GM12864 (cell line): ENCODE data around the gene EEF1AKMT3.

Experiments used
- DNase-seq: peaks from one replicate; pipeline ENCODE4 v3.0.0-alpha.2; 2011; ENCODE audit warnings: low read depth
- H3K4me3 ChIP-seq: 2 replicates; pipeline ENCODE4 v1.5.1; 2011; ENCODE audit warnings: mild to moderate bottlenecking, low read depth, low read length, control low read depth
- TF ChIP-seq, protein P1 (sequence below): IDR thresholded peaks from 2 replicates; pipeline ENCODE4 v1.5.1; 2011; ENCODE audit warnings: low read depth, mild to moderate bottlenecking, moderate library complexity, low read length, control low read depth, inconsistent platforms; ENCODE audit errors: missing control alignments

Gene EEF1AKMT3

DNA sequence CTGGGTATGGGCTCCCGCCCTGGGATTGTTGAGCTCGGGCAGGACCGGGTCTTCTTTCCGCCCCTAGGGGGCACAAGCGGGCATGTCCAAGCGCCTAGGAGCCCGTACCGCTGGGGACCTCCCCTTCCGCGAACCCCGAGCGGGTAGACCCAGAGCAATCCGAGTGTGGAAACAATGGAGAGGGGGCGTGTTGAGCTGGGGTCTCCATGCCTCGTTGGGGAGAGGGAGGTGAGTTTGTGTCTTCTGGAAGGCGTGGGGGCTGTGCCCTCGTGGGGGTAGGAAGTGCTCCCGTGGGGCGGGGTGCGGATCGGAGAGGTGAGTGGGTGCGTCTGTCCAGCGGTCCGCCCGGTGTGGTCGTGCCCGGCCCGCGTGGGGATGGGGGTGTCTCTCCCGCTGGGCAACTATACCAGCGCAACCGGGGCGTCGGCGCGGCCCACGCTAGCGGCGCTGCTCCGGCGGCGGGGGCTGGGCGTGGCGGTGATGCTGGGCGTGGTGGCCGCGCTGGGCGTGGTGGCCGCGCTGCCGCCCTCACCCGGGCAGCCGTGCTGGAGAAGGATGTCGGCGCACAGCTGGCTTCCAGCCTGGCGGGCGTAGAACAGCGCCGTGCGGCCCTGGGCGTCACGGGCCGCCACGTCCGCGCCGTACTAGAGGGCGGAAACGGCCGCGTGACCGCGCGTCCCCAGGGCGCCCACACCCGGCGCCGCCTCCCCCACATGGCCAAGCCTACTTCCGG lies 46.1 kb upstream of the EEF1AKMT3 start:
- H3K4me3 ChIP-seq: no peak overlapping the region
- no peak for DNase-seq
- TF ChIP-seq, protein P1, sequence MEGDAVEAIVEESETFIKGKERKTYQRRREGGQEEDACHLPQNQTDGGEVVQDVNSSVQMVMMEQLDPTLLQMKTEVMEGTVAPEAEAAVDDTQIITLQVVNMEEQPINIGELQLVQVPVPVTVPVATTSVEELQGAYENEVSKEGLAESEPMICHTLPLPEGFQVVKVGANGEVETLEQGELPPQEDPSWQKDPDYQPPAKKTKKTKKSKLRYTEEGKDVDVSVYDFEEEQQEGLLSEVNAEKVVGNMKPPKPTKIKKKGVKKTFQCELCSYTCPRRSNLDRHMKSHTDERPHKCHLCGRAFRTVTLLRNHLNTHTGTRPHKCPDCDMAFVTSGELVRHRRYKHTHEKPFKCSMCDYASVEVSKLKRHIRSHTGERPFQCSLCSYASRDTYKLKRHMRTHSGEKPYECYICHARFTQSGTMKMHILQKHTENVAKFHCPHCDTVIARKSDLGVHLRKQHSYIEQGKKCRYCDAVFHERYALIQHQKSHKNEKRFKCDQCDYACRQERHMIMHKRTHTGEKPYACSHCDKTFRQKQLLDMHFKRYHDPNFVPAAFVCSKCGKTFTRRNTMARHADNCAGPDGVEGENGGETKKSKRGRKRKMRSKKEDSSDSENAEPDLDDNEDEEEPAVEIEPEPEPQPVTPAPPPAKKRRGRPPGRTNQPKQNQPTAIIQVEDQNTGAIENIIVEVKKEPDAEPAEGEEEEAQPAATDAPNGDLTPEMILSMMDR: peak; percentile 34

DNA sequence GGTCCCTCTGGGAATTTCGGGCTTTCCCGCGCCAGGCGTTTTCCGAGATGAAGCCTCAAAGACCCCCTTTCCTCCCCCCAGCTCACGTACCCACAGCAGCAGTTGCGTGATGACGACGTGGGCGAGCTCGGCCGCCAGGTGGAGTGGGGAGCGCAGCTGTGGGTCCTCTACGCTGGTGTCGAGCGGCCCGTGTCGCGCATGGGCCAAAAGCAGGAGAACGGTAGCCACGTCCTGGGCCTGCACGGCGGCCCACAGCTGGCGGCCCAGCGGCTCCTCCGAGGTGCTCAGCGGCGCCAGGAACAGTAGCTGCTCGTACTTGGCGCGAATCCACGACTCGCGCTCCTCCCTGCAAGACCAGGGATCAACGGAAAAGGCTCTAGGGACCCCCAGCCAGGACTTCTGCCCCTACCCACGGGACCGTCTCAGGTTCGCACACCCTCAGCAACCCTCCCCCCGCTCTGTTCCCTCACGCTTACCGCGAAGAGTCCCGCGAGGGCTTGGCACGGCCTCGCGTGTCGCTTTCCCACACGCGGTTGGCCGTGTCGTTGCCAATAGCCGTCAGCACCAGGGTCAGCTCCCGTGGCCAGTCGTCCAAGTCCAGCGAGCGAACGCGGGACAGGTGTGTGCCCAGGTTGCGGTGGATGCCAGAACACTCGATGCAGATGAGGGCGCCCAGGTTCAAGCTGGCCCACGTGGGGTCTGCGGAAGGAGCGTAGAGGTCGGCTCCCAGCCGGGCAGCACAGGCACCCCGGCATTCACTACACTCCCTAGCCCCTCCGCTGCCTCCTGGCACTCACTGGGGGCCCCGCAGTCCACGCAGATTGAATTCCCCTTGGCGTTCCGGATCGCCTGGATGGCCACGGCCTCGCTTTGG lies 45.3 kb upstream of the EEF1AKMT3 start:
- TF ChIP-seq, protein P1: no peak
- no peak for DNase-seq
- H3K4me3 ChIP-seq: no peak overlapping the region

DNA sequence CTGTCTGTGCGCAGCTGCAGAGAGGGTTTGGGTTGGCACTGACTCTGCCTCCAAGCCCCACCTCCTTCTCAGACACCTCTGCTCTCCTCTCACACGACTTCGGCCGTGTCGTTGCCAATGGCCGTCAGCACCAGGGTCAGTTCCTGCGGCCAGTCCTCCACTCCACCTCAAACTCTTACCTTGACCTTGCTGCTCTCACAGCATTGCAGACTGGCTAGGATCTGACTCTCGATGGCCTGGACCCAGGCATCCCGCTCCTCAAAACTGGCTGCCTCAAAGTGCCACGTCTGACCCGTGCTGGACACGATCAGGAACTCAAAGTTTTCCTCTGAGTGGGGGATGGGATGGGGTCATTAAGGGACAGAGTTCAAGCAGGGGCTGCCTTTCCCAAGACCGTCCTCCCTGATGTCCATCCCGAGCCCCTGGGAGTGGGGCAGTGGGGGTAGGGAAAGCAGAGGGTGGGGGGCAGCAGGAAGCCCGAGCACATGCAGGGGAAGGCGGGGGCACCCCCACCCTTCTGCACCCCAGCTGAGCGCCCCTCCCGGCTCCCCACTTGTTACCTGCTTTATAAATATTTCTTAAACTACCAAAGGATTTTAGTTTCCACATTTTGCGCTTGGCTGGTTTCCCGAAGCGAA lies 44.5 kb upstream of the EEF1AKMT3 start:
- no peak for DNase-seq
- TF ChIP-seq, protein P1: no peak
- no peak overlapping the region for H3K4me3 ChIP-seq

DNA sequence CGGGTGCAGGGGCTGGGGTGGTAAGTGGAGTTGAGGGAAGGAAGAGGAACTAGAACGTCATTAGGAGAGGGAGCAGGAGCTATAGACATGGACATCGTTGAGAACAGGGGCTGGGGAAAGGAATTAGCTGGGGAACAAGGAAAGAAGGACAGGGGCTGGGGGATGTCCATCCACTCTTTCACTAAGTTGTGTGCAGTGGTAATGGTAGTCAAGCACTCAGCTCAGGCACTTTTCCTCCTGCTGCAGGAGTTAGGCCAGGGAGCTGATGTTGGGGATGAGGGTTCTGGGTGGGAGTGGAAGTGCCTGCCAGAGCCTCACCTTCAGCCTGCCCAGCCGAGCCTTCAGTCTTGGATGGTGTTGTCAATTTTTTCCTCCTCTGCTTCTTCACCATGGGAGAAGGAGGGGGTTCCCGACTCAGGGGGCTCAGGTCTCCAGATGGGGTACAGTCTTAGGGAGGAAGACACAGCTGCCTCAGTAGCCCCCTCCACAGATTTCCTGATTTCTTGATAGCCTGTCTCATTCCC lies 43.0 kb upstream of the EEF1AKMT3 start:
- DNase-seq: no peak
- TF ChIP-seq, protein P1: no peak
- H3K4me3 ChIP-seq: no peak overlapping the region

DNA sequence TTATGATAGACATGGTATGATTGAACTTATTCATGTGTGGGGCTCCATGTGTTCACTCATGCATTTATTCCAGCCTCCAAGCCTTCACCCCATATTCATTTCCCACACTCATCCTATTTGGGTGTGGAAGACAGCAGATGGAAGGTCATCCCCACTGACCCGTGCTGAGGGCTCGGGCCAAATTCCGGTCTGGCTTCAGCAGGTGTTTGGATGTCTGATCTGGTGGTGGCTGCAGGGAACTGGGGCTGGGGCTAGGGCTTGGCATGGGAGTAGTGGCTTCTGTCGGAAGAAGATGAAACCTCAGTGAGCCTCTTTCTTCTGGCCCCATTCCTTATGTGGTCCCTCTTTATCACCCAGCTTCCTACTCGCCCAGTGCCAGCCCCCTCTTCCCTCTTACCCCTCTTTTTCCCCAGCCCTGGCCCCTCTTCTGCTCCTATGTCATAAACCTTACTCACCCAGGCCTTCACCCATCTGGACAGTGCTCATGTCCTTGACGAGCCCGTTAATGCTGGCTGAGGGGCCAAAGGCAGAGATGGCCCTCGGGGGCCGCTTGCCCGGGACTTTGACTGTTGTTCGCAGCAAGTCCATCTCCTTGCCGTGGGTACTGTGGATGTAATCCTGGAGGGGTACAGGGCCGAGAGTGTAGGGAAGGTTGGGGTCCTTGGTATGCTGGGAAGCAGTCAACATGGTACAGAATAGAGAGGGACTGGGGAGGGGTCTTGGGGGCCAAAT lies 41.9 kb upstream of the EEF1AKMT3 start:
- no peak overlapping the region for H3K4me3 ChIP-seq

More for the DNA sequence above, 41.9 kb upstream of the EEF1AKMT3 start:
- TF ChIP-seq, protein P1: no peak
- no peak for DNase-seq
